Tibial artery (tissue), 4 donors: ENCODE results near the gene TMEM222.

Experiments
- DNase-seq, 2 donors: peaks; one replicate each; pipeline ENCODE4 v3.0.0-alpha.2; 2019
- H3K27ac ChIP-seq, 2 donors: fragments of 200-600 bp; sonication (generic) in 1 of 2; 1 replicate in 1 of 2; 2 replicates in 1 of 2; pipeline ENCODE4 v1.5.1; 2018 to 2019; ENCODE audit warnings: mild to moderate bottlenecking in 1 of 2
- H3K27me3 ChIP-seq, 2 donors: fragments of 200-600 bp; sonication (generic) in 1 of 2; one replicate each; pipeline versions ENCODE4 v1.5.1 to v1.6.0; 2016 to 2019
- H3K36me3 ChIP-seq, 3 donors: fragments of 200-600 bp; sonication (generic) in 2 of 3; one replicate each; pipeline ENCODE4 v1.5.1; 2016 to 2019; ENCODE audit warnings: mild to moderate bottlenecking in 2 of 3
- H3K4me1 ChIP-seq, 4 donors: fragments of 200-600 bp; sonication (generic) in 2 of 4; 1 replicate in 3 of 4; 2 replicates in 1 of 4; pipeline ENCODE4 v1.5.1; 2016 to 2019
- H3K4me3 ChIP-seq, 2 donors: fragments of 200-600 bp; sonication (generic) in 1 of 2; 1 replicate in 1 of 2; 2 replicates in 1 of 2; pipeline ENCODE4 v1.5.1; 2018 to 2019; ENCODE audit warnings: mild to moderate bottlenecking in 2 of 2
- H3K9me3 ChIP-seq, 3 donors: fragments of 200-600 bp; sonication (generic) in 1 of 3; one replicate each; pipeline ENCODE4 v1.5.1; 2016 to 2019
- intact Hi-C: fragments of 100-400 bp; cut with DNase I; formaldehyde crosslinking; loops from one replicate; pipeline ENCODE4 v1.15.0; 2023; ENCODE audit warnings: low total_unique reads
- TF ChIP-seq, protein P1 (sequence below), 2 experiments: fragments of 200-600 bp in 1 of 2; fragments of 450-650 bp in 1 of 2; IDR thresholded peaks; one replicate each; pipeline ENCODE4 v1.5.1; 2017 to 2019; ENCODE audit warnings: antibody characterized with exemption in 2 of 2, mild to moderate bottlenecking in 1 of 2, moderate library complexity in 1 of 2

Gene TMEM222

DNA sequence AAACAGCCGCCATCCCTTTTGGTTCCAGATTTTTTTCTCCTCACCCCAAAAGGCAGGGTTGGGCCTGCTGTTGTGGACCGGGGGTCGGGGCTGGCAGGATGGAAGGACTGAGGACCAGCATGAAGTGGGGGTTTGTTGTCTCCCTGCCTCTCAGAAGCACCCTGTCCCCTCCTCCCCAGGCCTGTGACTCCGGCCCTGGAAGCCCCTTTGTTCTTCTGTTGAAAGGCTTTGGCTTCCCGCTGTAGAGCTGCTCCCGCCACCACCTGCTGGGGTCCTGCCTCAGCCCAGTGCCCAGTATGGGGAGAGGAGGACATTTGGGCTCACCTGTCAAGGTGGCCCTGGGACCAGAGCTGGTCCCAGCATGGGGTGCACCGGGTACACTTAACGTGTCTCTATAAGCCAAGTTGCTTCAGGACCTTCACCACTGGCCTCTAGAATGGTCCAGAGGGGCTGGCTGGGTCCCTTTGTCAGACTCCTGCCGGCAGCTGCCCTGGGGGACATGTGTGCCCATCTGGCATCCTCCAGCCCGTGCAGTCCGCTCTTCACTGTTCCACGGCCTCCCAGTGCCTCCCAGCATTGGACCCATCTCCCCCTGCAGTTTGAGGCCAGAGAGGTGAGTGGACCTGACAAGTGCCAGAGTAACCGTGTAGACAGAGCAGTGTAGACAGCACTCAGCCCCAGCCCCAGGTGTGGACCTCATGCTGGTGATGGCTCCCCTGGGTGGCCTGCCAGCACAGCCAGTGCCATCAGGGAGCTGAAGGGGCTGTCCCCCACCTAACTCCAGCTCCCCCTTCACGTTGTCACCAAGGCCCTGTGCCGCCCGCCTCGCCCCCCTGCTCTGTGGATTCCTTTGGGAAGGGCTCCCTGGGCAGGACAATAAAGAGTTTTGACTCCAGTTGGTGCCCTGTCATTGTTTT lies 13.8 kb downstream of the TMEM222 start:
- no peaks in the 10 kb centered on the region for H3K27me3 ChIP-seq
- intact Hi-C loops = no loop called here
- no peak overlapping the region for H3K4me3 ChIP-seq
- DNase-seq = no peak
- H3K27ac ChIP-seq = no peak overlapping the region
- TF ChIP-seq, protein P1, sequence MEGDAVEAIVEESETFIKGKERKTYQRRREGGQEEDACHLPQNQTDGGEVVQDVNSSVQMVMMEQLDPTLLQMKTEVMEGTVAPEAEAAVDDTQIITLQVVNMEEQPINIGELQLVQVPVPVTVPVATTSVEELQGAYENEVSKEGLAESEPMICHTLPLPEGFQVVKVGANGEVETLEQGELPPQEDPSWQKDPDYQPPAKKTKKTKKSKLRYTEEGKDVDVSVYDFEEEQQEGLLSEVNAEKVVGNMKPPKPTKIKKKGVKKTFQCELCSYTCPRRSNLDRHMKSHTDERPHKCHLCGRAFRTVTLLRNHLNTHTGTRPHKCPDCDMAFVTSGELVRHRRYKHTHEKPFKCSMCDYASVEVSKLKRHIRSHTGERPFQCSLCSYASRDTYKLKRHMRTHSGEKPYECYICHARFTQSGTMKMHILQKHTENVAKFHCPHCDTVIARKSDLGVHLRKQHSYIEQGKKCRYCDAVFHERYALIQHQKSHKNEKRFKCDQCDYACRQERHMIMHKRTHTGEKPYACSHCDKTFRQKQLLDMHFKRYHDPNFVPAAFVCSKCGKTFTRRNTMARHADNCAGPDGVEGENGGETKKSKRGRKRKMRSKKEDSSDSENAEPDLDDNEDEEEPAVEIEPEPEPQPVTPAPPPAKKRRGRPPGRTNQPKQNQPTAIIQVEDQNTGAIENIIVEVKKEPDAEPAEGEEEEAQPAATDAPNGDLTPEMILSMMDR (IDR thresholded peaks at IDR 0.05) = no peak
- no peaks in the 10 kb centered on the region for H3K9me3 ChIP-seq
- peaks cover 54 to 69% (median 60%) of the 10 kb centered on the region in 3 donors for H3K36me3 ChIP-seq
- H3K4me1 ChIP-seq = no peaks in the 10 kb centered on the region

DNA sequence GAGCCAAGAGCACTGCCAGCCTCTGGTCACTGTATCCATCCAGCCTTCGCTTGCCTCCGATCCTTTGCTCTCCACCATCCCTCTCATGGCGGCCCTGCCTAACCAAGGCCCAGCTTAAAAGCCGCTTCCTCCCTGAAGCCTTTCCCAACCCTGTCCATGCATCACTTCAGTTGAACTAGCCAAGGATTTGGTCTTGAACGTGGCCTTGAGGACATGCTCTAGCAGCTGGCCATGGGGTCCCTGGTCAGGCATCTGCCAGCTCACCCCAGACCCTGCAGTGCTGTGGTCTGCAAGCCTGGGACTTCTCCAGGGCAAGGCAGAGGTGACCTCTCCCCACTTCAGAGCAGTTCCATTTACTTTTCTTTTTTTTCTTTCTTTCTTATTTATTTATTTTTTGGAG lies 14.8 kb downstream of the TMEM222 start:
- Histone ChIP-seq H3K27me3 (no peaks in the 10 kb centered on the region), H3K36me3 (peaks cover 46 to 59% (median 50%) of the 10 kb centered on the region in 3 donors), H3K27ac (no peak overlapping the region), H3K4me3 (no peak overlapping the region), H3K9me3 (no peaks in the 10 kb centered on the region), H3K4me1 (no peaks in the 10 kb centered on the region)
- no peak for DNase-seq
- intact Hi-C loops = no loop called here
- TF ChIP-seq, protein P1 (IDR thresholded peaks at IDR 0.05) = no peak

DNA sequence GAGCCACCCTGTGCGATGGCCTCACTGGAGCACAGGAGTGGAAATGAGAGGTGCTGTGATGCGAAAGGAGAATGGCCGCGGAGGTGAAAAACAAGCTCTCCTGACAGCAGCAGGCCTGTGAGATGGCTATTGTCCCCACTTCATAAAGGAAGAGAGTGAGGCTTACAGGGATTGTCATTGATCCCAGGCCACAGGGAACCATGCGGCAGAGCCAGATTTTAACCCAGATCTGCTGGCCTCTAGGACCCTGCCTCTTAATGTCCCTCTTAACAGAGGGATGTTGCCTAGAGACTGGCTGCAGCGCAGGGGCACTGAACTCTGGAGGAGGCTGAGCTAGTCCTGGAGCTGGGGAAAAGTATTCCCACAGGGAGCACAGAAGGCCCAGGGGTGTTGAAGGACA lies 16.8 kb downstream of the TMEM222 start:
- intact Hi-C loops = no loop called here
- Histone ChIP-seq H3K27me3 (no peaks in the 10 kb centered on the region), H3K4me3 (no peak overlapping the region), H3K9me3 (no peaks in the 10 kb centered on the region), H3K27ac (no peak overlapping the region), H3K4me1 (no peaks in the 10 kb centered on the region), H3K36me3 (peaks cover 32 to 39% (median 33%) of the 10 kb centered on the region in 3 donors)
- no peak for DNase-seq
- TF ChIP-seq, protein P1 (IDR thresholded peaks at IDR 0.05) = no peak

DNA sequence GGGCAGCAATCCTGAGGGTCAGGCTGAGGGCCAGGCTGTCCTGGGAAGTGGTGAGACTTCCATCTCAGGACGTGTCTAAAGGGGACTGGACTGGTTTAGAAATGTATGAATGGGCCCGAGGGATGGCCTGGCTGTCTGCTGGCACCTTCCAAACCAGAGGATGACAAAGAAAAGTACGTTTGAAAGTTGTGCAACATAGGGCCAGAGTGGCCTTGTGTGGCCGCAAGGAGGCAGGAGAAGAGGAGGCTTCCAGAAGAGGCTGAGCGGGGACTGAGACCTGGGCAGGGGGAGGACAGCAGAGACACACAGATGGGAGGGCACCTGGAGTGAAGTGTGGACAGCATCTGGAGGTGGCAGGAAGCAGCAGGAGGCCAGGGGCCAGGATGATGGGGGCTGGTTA lies 17.2 kb downstream of the TMEM222 start:
- no peaks in the 10 kb centered on the region for H3K27me3 ChIP-seq
- DNase-seq = no peak
- H3K4me1 ChIP-seq = no peaks in the 10 kb centered on the region
- TF ChIP-seq, protein P1 (IDR thresholded peaks at IDR 0.05) = no peak
- intact Hi-C loops = no loop called here
- H3K27ac ChIP-seq = no peak overlapping the region
- peaks cover 27 to 34% (median 28%) of the 10 kb centered on the region in 3 donors for H3K36me3 ChIP-seq
- H3K4me3 ChIP-seq = no peak overlapping the region
- no peaks in the 10 kb centered on the region for H3K9me3 ChIP-seq

DNA sequence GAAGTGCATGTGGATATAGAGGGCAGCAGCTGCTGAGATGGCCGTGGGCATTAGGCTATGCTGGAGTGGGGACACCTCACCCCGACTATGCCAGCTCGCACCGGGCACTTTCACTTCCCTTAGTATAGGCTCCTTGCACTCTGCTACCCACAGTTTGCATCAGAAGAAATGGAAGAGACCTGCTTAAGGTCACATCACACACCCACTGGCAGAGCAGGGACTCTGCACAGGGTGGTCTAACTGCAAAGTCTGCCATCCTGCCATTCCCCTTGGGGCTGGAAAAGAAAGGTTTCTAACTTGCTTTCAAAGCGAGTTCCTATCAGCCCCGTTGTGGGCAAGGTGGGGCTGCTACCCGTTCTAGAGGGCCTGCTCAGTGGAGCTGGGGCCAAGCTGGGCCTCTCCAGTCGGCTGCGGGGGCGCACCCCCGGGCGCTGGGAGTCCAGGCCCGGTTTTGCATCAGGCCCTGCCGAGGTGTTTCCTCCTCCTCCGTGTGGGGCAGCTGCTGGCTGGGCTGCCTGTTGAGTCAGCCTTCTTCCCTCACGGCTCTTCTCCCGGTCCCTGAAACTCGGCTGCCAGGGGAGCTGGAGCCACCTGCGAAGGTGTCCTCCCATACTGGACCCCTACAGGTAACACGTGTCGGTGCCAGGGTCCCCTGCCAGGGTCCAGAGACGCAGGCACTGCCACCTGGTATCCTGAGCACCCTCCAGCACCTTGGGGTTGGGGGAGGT lies 19.7 kb downstream of the TMEM222 start, which contains the start of gene SYTL1:
Gene SYTL1 (plus strand): TSS at position 498 of the 728 bp plus-strand sequence. CDS start 3,313 bp downstream, outside the sequence.
- DNase-seq = no peak
- H3K27ac ChIP-seq = no peak within 1 kb of the TSS
- no peaks in the 10 kb centered on the region for H3K4me1 ChIP-seq
- TF ChIP-seq, protein P1 (IDR thresholded peaks at IDR 0.05) = no peak
- no peak within 1 kb of the TSS for H3K4me3 ChIP-seq
- no peaks in the 10 kb centered on the region for H3K27me3 ChIP-seq
- peaks cover 2 to 10% (median 3%) of the 10 kb centered on the region in 3 donors for H3K36me3 ChIP-seq
- intact Hi-C loops = no loop called here
- no peaks in the 10 kb centered on the region for H3K9me3 ChIP-seq
